Lung (tissue), 12 donors: Measurements from ENCODE around the gene SULT1C4. TPM values are rescaled to one million over a fixed set of nuclear protein-coding genes. Genes with fewer than 3 reads are reported as not detected.

Source experiments
- ATAC-seq: fragments of 200-7000 bp; cut with Tn5 transposase; one replicate; pipeline ENCODE4 v1.9.1; 2020; ENCODE audit warnings: moderate number of reproducible peaks; ENCODE audit not compliant: insufficient read depth, low FRiP score
- DNase-seq, 3 donors: peaks; one replicate each; pipeline ENCODE4 v3.0.0-alpha.2; 2013 to 2017
- H3K27ac ChIP-seq, 2 donors: one replicate each; pipeline ENCODE4 v1.5.1; 2013; ENCODE audit warnings: mild to moderate bottlenecking in 2 of 2, moderate library complexity in 2 of 2, control low read depth in 1 of 2, inconsistent platforms in 1 of 2, low read depth in 1 of 2, low read length in 1 of 2
- H3K27me3 ChIP-seq, 3 donors: one replicate each; pipeline ENCODE4 v1.5.1; 2013; ENCODE audit warnings: low read length in 2 of 3; ENCODE audit not compliant: control insufficient read depth in 3 of 3, insufficient read depth in 3 of 3
- H3K36me3 ChIP-seq, 4 donors: one replicate each; pipeline ENCODE4 v1.5.1; 2013; ENCODE audit warnings: low read length in 4 of 4, mild to moderate bottlenecking in 1 of 4, moderate library complexity in 1 of 4; ENCODE audit not compliant: control insufficient read depth in 4 of 4, insufficient read depth in 4 of 4
- H3K4me1 ChIP-seq, 5 donors: one replicate each; pipeline ENCODE4 v1.5.1; 2013; ENCODE audit warnings: low read length in 5 of 5, mild to moderate bottlenecking in 2 of 5, moderate library complexity in 1 of 5; ENCODE audit not compliant: control insufficient read depth in 5 of 5, insufficient read depth in 5 of 5
- H3K4me3 ChIP-seq: one replicate; pipeline ENCODE4 v1.5.1; 2013; ENCODE audit warnings: mild to moderate bottlenecking, control low read depth, moderate library complexity
- H3K9ac ChIP-seq, 2 donors: one replicate each; pipeline ENCODE4 v1.5.1; 2013; ENCODE audit warnings: low read length in 2 of 2, control low read depth in 1 of 2; ENCODE audit not compliant: insufficient read depth in 1 of 2
- H3K9me3 ChIP-seq, 4 donors: one replicate each; pipeline ENCODE4 v1.5.1; 2013; ENCODE audit warnings: low read length in 3 of 4, mild to moderate bottlenecking in 1 of 4, moderate library complexity in 1 of 4; ENCODE audit not compliant: control insufficient read depth in 4 of 4, insufficient read depth in 3 of 4
- CTCF ChIP-seq: IDR thresholded peaks from 2 replicates; pipeline ENCODE4 v1.5.1; 2012; ENCODE audit warnings: mild to moderate bottlenecking; ENCODE audit errors: control extremely low read depth, extremely low read depth
- WGBS, 2 donors: extraction: QIAGEN DNeasy Blood & Tissue Kit; methylation state at CpG; one replicate each; pipeline ENCODE4 v1.1.7; 2013; 5-methylcytosine and 5-hydroxymethylcytosine counted together
- polyA plus RNA-seq, 2 donors: library from polyadenylated mRNA; stranded (reverse); fragments of 200-250 nt; gene quantifications; one replicate each; pipeline ENCODE4 v1.2.1, GENCODE V29; 2013
- total RNA-seq, 2 donors: library from RNA; depleted of rRNA in 1 of 2; stranded (reverse); fragments of >200 nt in 1 of 2; gene quantifications; one replicate each; pipeline ENCODE4 v1.2.1, GENCODE V29; 2014 to 2021
- donor health status: control.
- donor health status: control.
- donor health status: Bipolar disorder and iron deficiency.
- donor health status: healthy.
- donor health status: DM: yes; HTN: yes; CAD: no.

The SULT1C4 gene
- total and polyA plus RNA-seq, 4 donors: 1.7 to 85.0 (median 5.8) TPM

- no peak for DNase-seq
- 59 to 68% methylated on average over 6 of the region's 6 CpGs for WGBS, 2 donors
- Histone ChIP-seq H3K9me3 (peaks cover 0 to 5% (median 0%) of the 10 kb centered on the region in 4 donors), H3K27me3 (no peaks in the 10 kb centered on the region), H3K4me3 (no peak overlapping the region), H3K27ac (no peak overlapping the region), H3K36me3 (no peaks in the 10 kb centered on the region), H3K9ac (no peak overlapping the region), H3K4me1 (peaks cover 0 to 2% (median 0%) of the 10 kb centered on the region in 5 donors)
- TF ChIP-seq CTCF: no peak
- ATAC-seq: no peak
Observed at GRCh38 chr2:108363024-108363907, 14.5 kb upstream of the SULT1C4 start.

- H3K9ac ChIP-seq: no peak overlapping the region
- TF ChIP-seq CTCF: no peak
- DNase-seq: no peak
- H3K4me1 ChIP-seq: peaks cover 0 to 2% (median 0%) of the 10 kb centered on the region in 5 donors
- H3K36me3 ChIP-seq: no peaks in the 10 kb centered on the region
- H3K27ac ChIP-seq: no peak overlapping the region
- no peaks in the 10 kb centered on the region for H3K27me3 ChIP-seq
- H3K9me3 ChIP-seq: peaks cover 0 to 5% (median 0%) of the 10 kb centered on the region in 4 donors
- H3K4me3 ChIP-seq: no peak overlapping the region
- no peak for ATAC-seq
- 52 to 59% methylated on average over 1 of the region's 1 CpG for WGBS, 2 donors
Observed at GRCh38 chr2:108363908-108364225, 13.9 kb upstream of the SULT1C4 start.

GRCh38 chr2:108364676-108365297 is 13.0 kb upstream of the SULT1C4 start:
- Histone ChIP-seq H3K36me3 (no peaks in the 10 kb centered on the region), H3K9me3 (peaks cover 0 to 5% (median 0%) of the 10 kb centered on the region in 4 donors), H3K27me3 (no peaks in the 10 kb centered on the region), H3K9ac (no peak overlapping the region), H3K4me1 (peaks cover 0 to 2% (median 0%) of the 10 kb centered on the region in 5 donors), H3K27ac (no peak overlapping the region), H3K4me3 (no peak overlapping the region)
- no peak for ATAC-seq
- TF ChIP-seq CTCF: no peak
- DNase-seq: no peak
- 91 to 92% methylated on average over 6 of the region's 6 CpGs for WGBS, 2 donors
